Mesodermal cell (in vitro differentiated cells): Measurements from ENCODE around the gene MCOLN3.
A peak's percentile ranks its signal among the peaks of the same experiment; 100 is the strongest.
"Not testable (repeated sequence)": the region's sequence is repeated elsewhere in the genome, so short reads cannot be mapped to it uniquely, and the experiment has no call there.

Source experiments
- H3K27ac ChIP-seq: 2 replicates; pipeline ENCODE4 v1.7.0; 2013; ENCODE audit warnings: mild to moderate bottlenecking, low read depth, low read length, moderate library complexity; ENCODE audit not compliant: severe bottlenecking
- H3K36me3 ChIP-seq: 2 replicates; pipeline ENCODE4 v1.7.1; 2013; ENCODE audit warnings: mild to moderate bottlenecking, low read length, moderate library complexity; ENCODE audit not compliant: control insufficient read depth, insufficient read depth
- H3K4me1 ChIP-seq: one replicate; pipeline ENCODE4 v1.7.1; 2013; ENCODE audit warnings: mild to moderate bottlenecking, low read length; ENCODE audit not compliant: insufficient read depth, control insufficient read depth, poor library complexity, severe bottlenecking
- H3K4me3 ChIP-seq: 2 replicates; pipeline ENCODE4 v1.7.0; 2013; ENCODE audit warnings: low read length, control low read depth, mild to moderate bottlenecking; ENCODE audit not compliant: insufficient read depth, poor library complexity, severe bottlenecking; ENCODE audit errors: extremely low read depth
- H3K9me3 ChIP-seq: 2 replicates; pipeline ENCODE4 v1.7.1; 2013; ENCODE audit warnings: mild to moderate bottlenecking, low read length, moderate library complexity; ENCODE audit not compliant: control insufficient read depth
- WGBS, 2 experiments: methylation state at CpG; one replicate each; pipeline ENCODE4 v1.1.5; 2013; ENCODE audit warnings: missing lambda C conversion rate in 2 of 2; ENCODE audit not compliant: insufficient coverage in 2 of 2; 5-methylcytosine and 5-hydroxymethylcytosine counted together

Gene MCOLN3

GRCh38 chr1:85019994-85020393, 28.3 kb downstream of the MCOLN3 start:
- no peaks in the 10 kb centered on the region for H3K9me3 ChIP-seq
- WGBS, 2 experiments = 81 to 100% methylated on average over 3 of the region's 4 CpGs
- H3K4me3 ChIP-seq = no peak overlapping the region
- H3K4me1 ChIP-seq = no peaks in the 10 kb centered on the region
- no peaks in the 10 kb centered on the region for H3K36me3 ChIP-seq
- H3K27ac ChIP-seq = no peak overlapping the region

GRCh38 chr1:85015826-85016225, 32.5 kb downstream of the MCOLN3 start:
- WGBS, 2 experiments = no CpG with 5 or more reads among the region's 1 CpG
- no peaks in the 10 kb centered on the region for H3K4me1 ChIP-seq
- no peaks in the 10 kb centered on the region for H3K36me3 ChIP-seq
- no peak overlapping the region for H3K4me3 ChIP-seq
- H3K9me3 ChIP-seq = no peaks in the 10 kb centered on the region
- no peak overlapping the region for H3K27ac ChIP-seq

- not testable (repeated sequence) for H3K36me3 ChIP-seq, H3K4me1 ChIP-seq, H3K4me3 ChIP-seq, H3K9me3 ChIP-seq, H3K27ac ChIP-seq
- no CpG with 5 or more reads among the region's 1 CpG for whole genome bisulfite sequencing, 2 experiments
Measured at GRCh38 chr1:85005641-85006040, 42.7 kb downstream of the MCOLN3 start.

GRCh38 chr1:85001742-85002141, 46.6 kb downstream of the MCOLN3 start:
- no peak overlapping the region for H3K4me3 ChIP-seq
- no peaks in the 10 kb centered on the region for H3K9me3 ChIP-seq
- no peak overlapping the region for H3K27ac ChIP-seq
- H3K4me1 ChIP-seq = peaks cover 4% of the 10 kb centered on the region
- no peaks in the 10 kb centered on the region for H3K36me3 ChIP-seq

- Histone ChIP-seq H3K4me1 (peaks cover 4% of the 10 kb centered on the region), H3K9me3 (peaks cover 4% of the 10 kb centered on the region), H3K27ac (no peak overlapping the region), H3K4me3 (no peak overlapping the region), H3K36me3 (no peaks in the 10 kb centered on the region)
- 30 to 38% methylated on average over 9 to 14 of the region's 14 CpGs for WGBS, 2 experiments
Measured at GRCh38 chr1:84998642-84999280, 49.5 kb downstream of the MCOLN3 start.

GRCh38 chr1:84997667-84998600, 50.4 kb downstream of the MCOLN3 start:
- peaks cover 4% of the 10 kb centered on the region for H3K4me1 ChIP-seq
- H3K4me3 ChIP-seq = peak overlapping the region; percentile 42
- H3K27ac ChIP-seq = no peak overlapping the region
- H3K36me3 ChIP-seq = no peaks in the 10 kb centered on the region
- 2% methylated on average over 49 to 56 of the region's 58 CpGs for WGBS, 2 experiments
- peaks cover 4% of the 10 kb centered on the region for H3K9me3 ChIP-seq

- no peak within 1 kb of the TSS for H3K27ac ChIP-seq
- no peaks in the 10 kb centered on the region for H3K36me3 ChIP-seq
- peaks cover 4% of the 10 kb centered on the region for H3K4me1 ChIP-seq
- 0 to 1% methylated on average over 49 to 71 of the region's 87 CpGs for WGBS, 2 experiments
- peaks cover 4% of the 10 kb centered on the region for H3K9me3 ChIP-seq
- H3K4me3 ChIP-seq = peak within 1 kb of the TSS; percentile 42
Measured at GRCh38 chr1:84996846-84997666, 51.2 kb downstream of the MCOLN3 start, which contains the start of gene MCOLN2. Gene MCOLN2, minus strand, starts transcription at chr1:84997113. Its CDS starts 241 bp downstream, at chr1:84996872.

- no peaks in the 10 kb centered on the region for H3K36me3 ChIP-seq
- 83 to 89% methylated on average over 9 of the region's 10 CpGs for WGBS, 2 experiments
- H3K9me3 ChIP-seq = peaks cover 4% of the 10 kb centered on the region
- H3K4me3 ChIP-seq = no peak overlapping the region
- peaks cover 4% of the 10 kb centered on the region for H3K4me1 ChIP-seq
- H3K27ac ChIP-seq = no peak overlapping the region
Measured at GRCh38 chr1:84995484-84996334, 52.6 kb downstream of the MCOLN3 start.

- 87 to 98% methylated on average over 3 to 5 of the region's 8 CpGs for WGBS, 2 experiments
- Histone ChIP-seq H3K36me3 (no peaks in the 10 kb centered on the region), H3K9me3 (peaks cover 4% of the 10 kb centered on the region), H3K27ac (no peak overlapping the region), H3K4me3 (no peak overlapping the region), H3K4me1 (no peaks in the 10 kb centered on the region)
Measured at GRCh38 chr1:84991097-84991920, 57.0 kb downstream of the MCOLN3 start.
